Esophagus (tissue), 2 donors: ENCODE data around the gene FGD5. TPM values are rescaled to one million over a fixed set of nuclear protein-coding genes. Genes with fewer than 3 reads are reported as not detected.
A peak's percentile ranks its signal among the peaks of the same experiment; 100 is the strongest.

Experiments
- H3K27ac ChIP-seq, 2 donors: one replicate each; pipeline ENCODE4 v1.5.1; 2013; ENCODE audit warnings: low read depth in 2 of 2, mild to moderate bottlenecking in 2 of 2, inconsistent platforms in 1 of 2, low read length in 1 of 2, moderate library complexity in 1 of 2
- H3K27me3 ChIP-seq, 2 donors: one replicate each; pipeline ENCODE4 v1.6.1; 2013; ENCODE audit warnings: low read length in 2 of 2, control low read depth in 1 of 2, mild to moderate bottlenecking in 1 of 2; ENCODE audit not compliant: insufficient read depth in 2 of 2, control insufficient read depth in 1 of 2
- H3K36me3 ChIP-seq, 2 donors: one replicate each; pipeline ENCODE4 v1.6.1; 2013; ENCODE audit warnings: low read length in 1 of 2; ENCODE audit not compliant: control insufficient read depth in 2 of 2, insufficient read depth in 2 of 2
- H3K4me1 ChIP-seq, 2 donors: one replicate each; pipeline ENCODE4 v1.6.1; 2013; ENCODE audit warnings: low read length in 1 of 2; ENCODE audit not compliant: control insufficient read depth in 2 of 2, insufficient read depth in 2 of 2
- H3K4me3 ChIP-seq, 2 donors: one replicate each; pipeline ENCODE4 v1.5.1; 2013; ENCODE audit warnings: low read length in 2 of 2, mild to moderate bottlenecking in 2 of 2, low read depth in 1 of 2, moderate library complexity in 1 of 2
- H3K9me3 ChIP-seq, 2 donors: one replicate each; pipeline ENCODE4 v1.6.1; 2013; ENCODE audit warnings: mild to moderate bottlenecking in 2 of 2, low read depth in 1 of 2, low read length in 1 of 2, moderate library complexity in 1 of 2; ENCODE audit not compliant: control insufficient read depth in 2 of 2, insufficient read depth in 1 of 2
- WGBS, 2 donors: extraction: QIAGEN DNeasy Blood & Tissue Kit; methylation state at CpG; one replicate each; pipeline ENCODE4 v1.1.7; 2013; 5-methylcytosine and 5-hydroxymethylcytosine counted together
- polyA plus RNA-seq, 2 donors: library from polyadenylated mRNA; stranded (reverse); fragments of 200-250 nt; gene quantifications; one replicate each; pipeline ENCODE4 v1.2.3, GENCODE V29; 2013
- donor health status: healthy with polysubstance abuse.
- donor health status: Bipolar disorder and iron deficiency.

The FGD5 gene
- polyA plus RNA-seq, 2 donors = 1.7 TPM

GRCh38 chr3:14858105-14858504 lies 39.3 kb downstream of the FGD5 start:
- no peak overlapping the region for H3K4me3 ChIP-seq
- WGBS, 2 donors = 90 to 94% methylated on average over 1 of the region's 1 CpG
- no peaks in the 10 kb centered on the region for H3K27me3 ChIP-seq
- no peak overlapping the region for H3K27ac ChIP-seq
- H3K4me1 ChIP-seq = no peaks in the 10 kb centered on the region
- H3K36me3 ChIP-seq = no peaks in the 10 kb centered on the region
- H3K9me3 ChIP-seq = no peaks in the 10 kb centered on the region

DNA sequence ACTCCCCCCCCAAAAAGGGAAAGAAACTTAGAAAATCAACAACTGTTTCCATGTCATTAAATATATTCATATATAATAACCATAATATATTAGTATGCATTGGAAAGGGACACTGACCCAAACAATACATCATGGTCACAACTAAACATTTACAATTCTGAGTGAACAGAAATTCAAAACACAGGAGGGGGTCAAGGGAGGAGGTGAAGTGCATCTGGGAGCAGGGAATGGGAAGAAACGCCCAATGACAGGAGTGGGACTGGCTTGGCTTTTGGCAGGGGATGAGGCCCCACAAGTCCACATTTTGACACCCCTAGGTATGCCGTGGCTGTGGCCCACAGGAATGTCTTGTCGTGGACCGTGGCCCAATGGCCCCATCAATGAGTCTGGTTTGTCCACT lies 41.1 kb downstream of the FGD5 start:
- 82 to 86% methylated on average over 4 of the region's 4 CpGs for WGBS, 2 donors

GRCh38 chr3:14861031-14861430 lies 42.3 kb downstream of the FGD5 start:
- H3K9me3 ChIP-seq = no peaks in the 10 kb centered on the region
- no peak overlapping the region for H3K4me3 ChIP-seq
- WGBS, 2 donors = 25 to 32% methylated on average over 7 of the region's 7 CpGs
- H3K36me3 ChIP-seq = no peaks in the 10 kb centered on the region
- no peaks in the 10 kb centered on the region for H3K4me1 ChIP-seq
- no peaks in the 10 kb centered on the region for H3K27me3 ChIP-seq
- peak overlapping the region in 1 of 2 donors; percentile 10 for H3K27ac ChIP-seq

More for the DNA sequence above, 41.1 kb downstream of the FGD5 start:
- H3K4me1 ChIP-seq = no peaks in the 10 kb centered on the region
- no peak overlapping the region for H3K4me3 ChIP-seq
- no peaks in the 10 kb centered on the region for H3K36me3 ChIP-seq
- no peak overlapping the region for H3K27ac ChIP-seq
- H3K9me3 ChIP-seq = no peaks in the 10 kb centered on the region
- H3K27me3 ChIP-seq = no peaks in the 10 kb centered on the region

DNA sequence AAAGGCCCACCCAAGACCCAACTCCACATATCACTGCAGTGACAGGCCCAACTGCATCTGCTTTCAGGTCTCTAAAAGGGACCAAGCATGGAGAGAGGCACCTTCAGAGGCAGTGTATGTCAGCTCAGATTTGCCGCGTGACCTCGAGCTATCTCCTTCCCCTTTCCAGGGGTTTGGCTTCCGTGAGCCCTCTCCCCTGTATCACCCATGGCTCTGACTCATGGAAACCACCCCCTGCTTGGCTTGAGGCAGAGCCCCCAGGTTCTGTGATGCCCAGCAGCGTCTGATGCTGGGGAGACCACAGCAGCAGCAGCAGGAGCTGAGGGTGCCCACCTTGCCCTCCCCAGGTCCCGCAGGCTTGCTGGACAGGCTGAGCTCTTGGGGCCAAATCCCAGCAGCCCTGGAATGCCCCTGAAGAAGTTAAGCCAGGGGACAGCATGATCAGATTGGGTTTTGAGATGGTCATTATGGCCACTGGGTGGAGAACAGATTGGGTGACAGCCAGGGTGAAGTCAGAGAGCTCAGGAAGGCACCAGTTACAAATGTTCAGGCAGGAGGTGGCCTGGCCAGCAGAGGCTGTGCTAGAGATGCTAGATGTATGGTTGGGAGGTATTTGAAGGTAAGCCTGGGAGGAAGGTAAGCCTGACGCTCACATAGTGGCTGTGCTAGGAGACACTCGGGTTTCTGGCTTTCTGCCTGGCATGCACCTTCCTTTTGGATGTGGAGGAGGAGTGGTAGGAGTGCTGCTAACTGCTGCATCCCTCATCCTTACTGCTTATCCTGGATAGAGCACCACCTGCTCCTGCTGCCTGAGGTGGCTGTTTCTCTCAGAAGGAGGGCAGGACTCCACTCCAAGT lies 42.9 kb downstream of the FGD5 start:
- H3K27ac ChIP-seq = peak overlapping the region in 1 of 2 donors; percentile 10
- no peaks in the 10 kb centered on the region for H3K27me3 ChIP-seq
- 68 to 75% methylated on average over 8 of the region's 8 CpGs for WGBS, 2 donors
- no peaks in the 10 kb centered on the region for H3K4me1 ChIP-seq
- H3K36me3 ChIP-seq = no peaks in the 10 kb centered on the region
- H3K9me3 ChIP-seq = no peaks in the 10 kb centered on the region
- H3K4me3 ChIP-seq = no peak overlapping the region

GRCh38 chr3:14862303-14862660 lies 43.5 kb downstream of the FGD5 start:
- H3K27ac ChIP-seq = no peak overlapping the region
- no peaks in the 10 kb centered on the region for H3K36me3 ChIP-seq
- H3K4me3 ChIP-seq = no peak overlapping the region
- no peaks in the 10 kb centered on the region for H3K27me3 ChIP-seq
- H3K4me1 ChIP-seq = no peaks in the 10 kb centered on the region
- no peaks in the 10 kb centered on the region for H3K9me3 ChIP-seq
- WGBS, 2 donors = 87 to 91% methylated on average over 4 of the region's 4 CpGs

DNA sequence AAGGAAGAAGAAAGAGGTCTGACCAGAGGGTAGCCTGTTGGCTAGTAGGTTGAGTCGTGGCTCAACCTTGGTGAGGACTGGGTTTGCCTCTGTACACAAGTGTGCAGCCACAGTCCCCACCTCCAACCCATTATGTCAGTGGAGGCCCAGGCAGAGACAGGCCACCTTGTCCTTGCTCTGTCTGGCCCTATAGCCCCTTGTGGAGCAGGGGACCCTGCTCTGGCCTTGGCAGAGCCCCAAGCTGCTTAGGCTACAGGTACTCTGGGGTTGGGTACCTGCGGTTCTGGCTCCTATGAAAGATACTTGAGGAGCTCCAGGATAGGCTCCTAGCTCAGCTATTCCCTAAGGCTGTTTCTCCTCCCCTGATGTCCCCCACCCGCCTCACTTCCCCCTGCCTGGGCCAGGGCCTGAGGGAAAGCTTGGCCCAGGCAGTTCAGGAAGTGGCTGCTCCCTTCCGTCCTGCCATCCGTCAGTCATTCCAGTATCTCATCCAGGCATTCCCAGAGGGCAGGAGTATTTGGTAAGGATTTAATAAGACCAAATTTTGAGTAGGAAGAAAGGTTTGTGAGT lies 44.0 kb downstream of the FGD5 start:
- Histone ChIP-seq H3K4me1 (no peaks in the 10 kb centered on the region), H3K27me3 (no peaks in the 10 kb centered on the region), H3K9me3 (no peaks in the 10 kb centered on the region), H3K27ac (no peak overlapping the region), H3K36me3 (no peaks in the 10 kb centered on the region), H3K4me3 (no peak overlapping the region)
- WGBS, 2 donors = 60 to 73% methylated on average over 5 of the region's 5 CpGs

DNA sequence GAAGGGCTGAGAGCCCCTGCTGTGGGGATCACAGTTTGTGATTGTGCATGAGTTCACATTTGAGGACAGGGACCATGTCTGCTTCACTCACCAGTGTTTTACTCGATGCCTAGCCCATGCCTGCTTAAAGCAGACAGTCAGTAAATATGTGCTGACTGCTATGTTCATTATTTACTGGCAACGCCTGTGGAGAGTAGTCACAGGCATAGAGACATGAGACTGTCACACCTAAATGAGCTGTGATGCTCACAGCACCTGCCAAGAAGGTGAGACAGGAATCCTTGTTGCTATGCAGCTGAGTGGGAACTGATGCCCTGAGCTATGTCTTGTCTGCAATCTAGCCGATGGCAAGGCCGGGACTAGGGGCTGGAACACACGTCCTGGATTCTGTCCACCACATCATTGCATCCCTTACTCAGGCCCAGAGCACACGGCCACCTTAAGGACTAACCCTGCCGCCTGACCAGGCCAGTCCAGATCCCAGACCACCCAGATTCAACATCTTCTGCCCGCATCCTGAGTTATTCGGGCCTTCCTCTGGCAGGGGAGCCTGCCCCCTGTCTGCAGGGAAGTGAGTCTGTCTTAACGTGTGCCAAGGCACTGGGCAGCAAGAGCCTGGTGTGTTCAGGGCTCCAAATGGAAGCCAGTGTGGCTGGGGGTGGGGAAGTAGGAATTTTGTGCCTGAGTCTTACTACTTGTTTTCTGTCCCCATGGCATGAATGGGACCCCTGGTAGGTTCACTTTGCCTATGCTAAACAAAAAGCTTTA lies 44.8 kb downstream of the FGD5 start:
- WGBS, 2 donors = 63 to 72% methylated on average over 10 of the region's 10 CpGs
- Histone ChIP-seq H3K27me3 (no peaks in the 10 kb centered on the region), H3K9me3 (no peaks in the 10 kb centered on the region), H3K4me1 (no peaks in the 10 kb centered on the region), H3K27ac (no peak overlapping the region), H3K4me3 (no peak overlapping the region), H3K36me3 (no peaks in the 10 kb centered on the region)

DNA sequence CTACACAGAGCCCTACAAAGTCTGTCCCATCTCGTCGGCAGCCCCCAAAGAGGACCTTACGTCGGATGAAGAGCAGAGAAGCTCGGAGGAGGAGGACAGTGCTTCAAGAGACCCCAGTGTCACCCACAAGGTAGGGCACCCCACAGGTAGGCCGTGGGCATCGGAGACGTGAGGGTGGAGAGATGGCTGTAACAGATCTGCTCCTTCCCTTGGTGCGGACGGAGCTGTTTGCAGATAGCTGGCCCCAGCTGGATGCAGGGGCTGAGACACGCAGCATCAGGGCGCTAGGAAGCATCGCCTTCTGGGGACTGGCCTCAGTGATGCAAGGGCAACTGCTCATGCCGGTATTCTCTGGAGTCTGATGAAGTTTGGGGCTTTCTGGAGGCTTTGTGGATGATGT lies 45.4 kb downstream of the FGD5 start:
- no peak overlapping the region for H3K27ac ChIP-seq
- no peaks in the 10 kb centered on the region for H3K4me1 ChIP-seq
- H3K36me3 ChIP-seq = no peaks in the 10 kb centered on the region
- 88 to 92% methylated on average over 14 of the region's 14 CpGs for WGBS, 2 donors
- H3K9me3 ChIP-seq = no peaks in the 10 kb centered on the region
- no peak overlapping the region for H3K4me3 ChIP-seq
- no peaks in the 10 kb centered on the region for H3K27me3 ChIP-seq

DNA sequence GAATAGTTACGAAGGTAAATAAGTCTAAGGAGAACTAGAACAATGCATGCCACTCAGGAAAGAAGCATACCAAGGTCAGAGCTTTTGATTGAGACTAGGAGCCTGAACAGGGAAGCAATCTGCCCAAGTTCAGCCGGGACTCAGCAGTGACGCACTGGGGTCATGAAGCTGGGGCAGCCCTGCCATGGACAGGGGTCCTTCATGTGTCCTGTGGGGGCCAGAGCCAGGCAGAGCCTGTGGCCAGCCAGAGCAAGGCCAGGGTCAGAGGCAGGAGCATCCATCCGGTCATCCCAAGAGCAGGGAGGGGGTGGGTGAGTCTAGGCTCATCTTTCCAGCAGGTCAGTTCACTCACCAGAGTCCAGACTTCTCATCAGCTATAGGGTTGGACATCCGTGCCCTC lies 47.9 kb downstream of the FGD5 start:
- 82 to 90% methylated on average over 5 of the region's 5 CpGs for WGBS, 2 donors
- peaks cover 0 to 3% of the 10 kb centered on the region in 2 donors for H3K27me3 ChIP-seq
- no peaks in the 10 kb centered on the region for H3K4me1 ChIP-seq
- H3K27ac ChIP-seq = no peak overlapping the region
- H3K4me3 ChIP-seq = no peak overlapping the region
- H3K9me3 ChIP-seq = no peaks in the 10 kb centered on the region
- no peaks in the 10 kb centered on the region for H3K36me3 ChIP-seq
